ENCODE data around the gene TCL1A.

- TF ChIP-seq POLR2AphosphoS5 (IDR thresholded peaks at IDR 0.05; ENCODE audit: insufficient read depth in 1 of 2, low read depth in 1 of 2), result no peak
- no peak for TF ChIP-seq CTCF (IDR thresholded peaks at IDR 0.05)
Observed at GRCh38 chr14:95733212-95733611, 19.3 kb upstream of the TCL1A start.

Measured in vagina (tissue), 2 donors.